ENCODE measurements around the gene KLHL21. TPM values are rescaled to one million over a fixed set of nuclear protein-coding genes. Genes with fewer than 3 reads are reported as not detected.
A peak's percentile ranks its signal among the peaks of the same experiment; 100 is the strongest.

KLHL21 gene
- total RNA-seq, 2 experiments from 2014 or later, result 17.9 to 18.1 TPM

DNA sequence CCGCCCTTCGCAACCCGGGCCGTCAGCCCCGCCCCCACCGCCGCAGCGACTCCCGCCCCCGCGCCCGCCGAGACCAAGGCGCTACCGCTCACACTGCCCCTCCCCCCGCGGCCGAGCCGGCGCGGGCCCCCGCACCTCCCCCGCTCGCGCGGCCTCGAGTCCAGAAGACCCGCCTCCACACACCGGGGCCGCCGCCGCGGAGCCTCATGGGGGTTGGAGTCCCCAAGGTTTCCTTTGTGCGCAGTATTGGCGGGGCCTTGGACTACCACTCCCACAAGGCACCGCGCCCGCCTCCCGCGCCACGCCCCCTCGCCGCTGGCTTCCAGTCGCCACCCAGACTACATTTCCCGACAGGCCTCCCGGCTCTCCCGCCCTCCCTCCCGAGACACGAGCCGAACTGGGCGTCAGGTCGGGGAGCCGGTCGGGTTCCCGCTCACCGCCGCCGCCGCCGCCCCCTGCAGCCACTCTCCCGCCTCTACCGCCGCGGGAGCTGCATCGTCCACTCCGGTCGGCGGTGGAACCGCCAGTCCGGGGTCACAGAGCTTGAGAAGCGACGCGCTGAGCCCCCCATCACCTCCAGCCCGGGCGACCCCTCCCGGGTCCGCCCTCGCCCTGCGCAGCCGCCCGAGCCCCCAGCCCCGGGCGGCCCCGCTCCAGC is 10.8 kb upstream of the KLHL21 start, which contains the start of gene PHF13:
TSS of gene PHF13 (plus strand) at position 371 of the 658 bp plus-strand sequence. CDS start 336 bp downstream, outside the sequence.
- Mint-ChIP-seq H3K4me3 (peak within 1 kb of the TSS; percentile 85), H3K4me1 (ENCODE audit: low read depth) (peaks cover 14% of the 10 kb centered on the region), H3K27ac (peak within 1 kb of the TSS; percentile 83), H3K9me3 (no peaks in the 10 kb centered on the region), H3K27me3 (no peaks in the 10 kb centered on the region), H3K36me3 (ENCODE audit: low read depth) (peaks cover 6% of the 10 kb centered on the region)
- intact Hi-C loops (cut with micrococcal nuclease), result loop anchor here (1.0 kb wide), 1 partner anchor 10 kb away; no protein-coding TSS in a partner anchor
- no peak for TF ChIP-seq CTCF (IDR thresholded peaks at IDR 0.05)
- peak; percentile 100 for DNase-seq
- ChIA-PET POLR2A (interaction anchor here (1.0 to 3.4 kb wide), 4 partner anchors 11 to 220 kb away, joined by 3 to 46 read pairs (median 5); partner anchors contain the start of genes ACOT7, KLHL21 and THAP3), CTCF (no interaction called here)
- ATAC-seq, result peak; percentile 96

- Mint-ChIP-seq H3K36me3 (ENCODE audit: low read depth) (peaks cover 5% of the 10 kb centered on the region), H3K27me3 (no peaks in the 10 kb centered on the region), H3K9me3 (no peaks in the 10 kb centered on the region), H3K4me3 (peak overlapping the region; percentile 85), H3K4me1 (ENCODE audit: low read depth) (peaks cover 14% of the 10 kb centered on the region), H3K27ac (peak overlapping the region; percentile 83)
- ChIA-PET CTCF (interaction anchor here (0.9 to 1.1 kb wide), 2 partner anchors 9 to 34 kb away, joined by 3 to 5 read pairs; no protein-coding TSS in a partner anchor), POLR2A (interaction anchor here (1.0 to 3.4 kb wide), 5 partner anchors 11 to 219 kb away, joined by 3 to 46 read pairs (median 5); partner anchors contain the start of genes ACOT7, KLHL21, NOL9 and TAS1R1)
- intact Hi-C loops (cut with micrococcal nuclease), result loop anchor here (1.0 kb wide), 1 partner anchor 10 kb away; no protein-coding TSS in a partner anchor
- peak; percentile 47 for DNase-seq
- TF ChIP-seq CTCF (IDR thresholded peaks at IDR 0.05), result no peak
- peak; percentile 33 for ATAC-seq
Measured at GRCh38 chr1:6612641-6613360, 10.1 kb upstream of the KLHL21 start.

GRCh38 chr1:6603915-6604558 is 1.4 kb upstream of the KLHL21 start:
- H3K27me3 Mint-ChIP-seq, result no peaks in the 10 kb centered on the region
- TF ChIP-seq CTCF (IDR thresholded peaks at IDR 0.05), result peak; percentile 25
- H3K4me3 Mint-ChIP-seq, result peak overlapping the region; percentile 82
- intact Hi-C loops (cut with micrococcal nuclease), result loop anchor here (1.0 kb wide), 1 partner anchor 9 kb away; the partner anchor contains the start of gene PHF13
- DNase-seq (no peak), ATAC-seq (no peak)
- H3K9me3 Mint-ChIP-seq, result no peaks in the 10 kb centered on the region
- ChIA-PET POLR2A (interaction anchor here (1.0 to 7.0 kb wide), 8 partner anchors 9 to 139 kb away, joined by 3 to 59 read pairs (median 4); partner anchors contain the start of genes NOL9, PHF13, THAP3 and ZBTB48), CTCF (interaction anchor here (1.3 to 2.7 kb wide), 5 partner anchors 8 to 50 kb away, joined by 3 to 12 read pairs (median 4); partner anchors contain the start of genes NOL9 and TAS1R1)
- peaks cover 20% of the 10 kb centered on the region for H3K36me3 Mint-ChIP-seq (ENCODE audit: low read depth)
- H3K4me1 Mint-ChIP-seq (ENCODE audit: low read depth), result peaks cover 22% of the 10 kb centered on the region
- H3K27ac Mint-ChIP-seq, result peak overlapping the region; percentile 98

DNA sequence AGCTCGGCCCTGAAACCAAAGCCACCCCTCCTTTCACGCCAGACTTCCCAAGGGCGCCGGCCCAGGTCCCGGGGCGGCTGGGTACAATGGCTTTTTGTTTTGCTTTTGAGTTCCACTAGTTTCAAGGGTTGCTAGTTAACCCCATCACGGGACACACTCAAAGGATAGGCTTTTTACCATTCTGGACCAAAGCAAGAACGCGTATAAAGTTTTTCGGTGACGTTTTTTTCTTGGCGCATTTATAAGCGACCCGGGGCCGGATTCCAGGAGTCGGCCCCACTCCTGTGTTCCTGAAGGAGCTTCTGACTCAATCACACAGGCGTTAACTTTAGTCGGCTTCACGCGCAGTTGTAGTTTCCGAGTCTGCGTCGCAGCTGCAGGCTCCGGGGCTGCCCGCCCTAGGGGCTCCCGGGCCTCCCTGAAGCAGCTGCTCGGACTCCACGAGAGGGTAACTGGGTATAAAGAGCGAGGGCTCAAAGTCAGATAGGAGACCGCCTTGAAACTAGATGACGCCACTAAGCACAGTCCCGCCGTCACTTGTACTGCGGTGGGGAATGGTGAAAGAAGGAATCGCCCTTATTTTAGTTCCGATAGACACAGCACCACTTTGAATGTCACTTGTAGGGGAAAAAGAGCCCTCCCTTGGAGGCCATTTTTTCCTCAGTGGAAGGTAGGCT is 707 bp upstream of the KLHL21 start:
- peak; percentile 24 for ATAC-seq

More for the DNA sequence above, 707 bp upstream of the KLHL21 start:
- no peak for TF ChIP-seq CTCF (IDR thresholded peaks at IDR 0.05)
- intact Hi-C loops (cut with micrococcal nuclease), result loop anchor here (1.0 kb wide), 1 partner anchor 10 kb away; the partner anchor contains the start of gene PHF13
- H3K4me1 Mint-ChIP-seq (ENCODE audit: low read depth), result peaks cover 25% of the 10 kb centered on the region
- peaks cover 22% of the 10 kb centered on the region for H3K36me3 Mint-ChIP-seq (ENCODE audit: low read depth)
- H3K27ac Mint-ChIP-seq, result peak overlapping the region; percentile 98
- H3K9me3 Mint-ChIP-seq, result no peaks in the 10 kb centered on the region
- POLR2A ChIA-PET, result interaction anchor here (0.8 to 7.0 kb wide), 9 partner anchors 10 to 138 kb away, joined by 3 to 59 read pairs (median 4); partner anchors contain the start of genes NOL9, PHF13, THAP3 and ZBTB48
- CTCF ChIA-PET, result interaction anchor here (0.6 to 2.7 kb wide), 9 partner anchors 9 to 141 kb away, joined by 3 to 12 read pairs (median 3); partner anchors contain the start of genes DNAJC11, NOL9, PLEKHG5 and TAS1R1
- H3K27me3 Mint-ChIP-seq, result no peaks in the 10 kb centered on the region
- peak; percentile 80 for DNase-seq
- peak overlapping the region; percentile 82 for H3K4me3 Mint-ChIP-seq
